ENCODE results near the gene TRIM59. TPM values are rescaled to one million over a fixed set of nuclear protein-coding genes. Genes with fewer than 3 reads are reported as not detected.
A peak's percentile ranks its signal among the peaks of the same experiment; 100 is the strongest.

TRIM59 gene
- total RNA-seq, 4 donors from 2014 or later, result 1.7 to 6.7 (median 4.1) TPM

DNA sequence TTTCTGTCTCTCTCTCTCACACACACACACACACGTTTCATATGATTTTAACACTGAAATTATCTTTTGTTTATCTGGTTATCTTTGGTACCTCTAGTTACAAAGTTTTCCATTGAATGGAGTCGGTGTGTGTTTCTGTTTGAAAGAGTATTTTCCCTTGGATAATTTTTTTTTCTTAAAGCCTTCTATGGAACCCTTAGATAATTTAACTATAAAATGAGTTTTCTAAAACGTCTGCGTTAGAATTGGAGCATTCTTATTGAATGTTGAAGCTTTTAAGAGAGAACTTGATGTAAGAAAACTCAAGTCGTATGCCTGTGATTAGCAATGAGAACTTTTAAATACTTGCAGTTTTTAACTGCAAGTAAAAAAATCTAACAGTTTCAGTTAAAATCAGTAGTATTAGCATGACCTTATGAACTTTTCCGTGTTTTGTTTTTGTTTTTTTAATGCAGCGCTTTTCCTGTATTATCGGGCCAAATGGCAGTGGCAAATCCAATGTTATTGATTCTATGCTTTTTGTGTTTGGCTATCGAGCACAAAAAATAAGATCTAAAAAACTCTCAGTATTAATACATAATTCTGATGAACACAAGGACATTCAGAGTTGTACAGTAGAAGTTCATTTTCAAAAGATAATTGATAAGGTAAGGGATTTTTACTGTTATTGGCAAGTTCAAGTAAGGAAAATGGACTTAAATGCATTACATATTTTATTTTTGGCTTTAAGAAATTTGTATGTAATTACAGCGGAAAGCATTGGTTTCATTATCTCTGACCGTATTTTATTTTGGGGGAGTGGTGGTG, 47.2 kb downstream of the TRIM59 start:
- TF ChIP-seq, protein P1, sequence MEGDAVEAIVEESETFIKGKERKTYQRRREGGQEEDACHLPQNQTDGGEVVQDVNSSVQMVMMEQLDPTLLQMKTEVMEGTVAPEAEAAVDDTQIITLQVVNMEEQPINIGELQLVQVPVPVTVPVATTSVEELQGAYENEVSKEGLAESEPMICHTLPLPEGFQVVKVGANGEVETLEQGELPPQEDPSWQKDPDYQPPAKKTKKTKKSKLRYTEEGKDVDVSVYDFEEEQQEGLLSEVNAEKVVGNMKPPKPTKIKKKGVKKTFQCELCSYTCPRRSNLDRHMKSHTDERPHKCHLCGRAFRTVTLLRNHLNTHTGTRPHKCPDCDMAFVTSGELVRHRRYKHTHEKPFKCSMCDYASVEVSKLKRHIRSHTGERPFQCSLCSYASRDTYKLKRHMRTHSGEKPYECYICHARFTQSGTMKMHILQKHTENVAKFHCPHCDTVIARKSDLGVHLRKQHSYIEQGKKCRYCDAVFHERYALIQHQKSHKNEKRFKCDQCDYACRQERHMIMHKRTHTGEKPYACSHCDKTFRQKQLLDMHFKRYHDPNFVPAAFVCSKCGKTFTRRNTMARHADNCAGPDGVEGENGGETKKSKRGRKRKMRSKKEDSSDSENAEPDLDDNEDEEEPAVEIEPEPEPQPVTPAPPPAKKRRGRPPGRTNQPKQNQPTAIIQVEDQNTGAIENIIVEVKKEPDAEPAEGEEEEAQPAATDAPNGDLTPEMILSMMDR (IDR thresholded peaks at IDR 0.05), result no peak
- no peak for TF ChIP-seq POLR2A (IDR thresholded peaks at IDR 0.05)
- Histone ChIP-seq H3K4me3 (peak overlapping the region in 2 of 4 donors; percentile 75 to 78), H3K4me1 (peaks cover 0 to 7% (median 6%) of the 10 kb centered on the region in 4 donors), H3K36me3 (no peaks in the 10 kb centered on the region), H3K9me3 (no peaks in the 10 kb centered on the region), H3K27me3 (no peaks in the 10 kb centered on the region), H3K27ac (peak overlapping the region in 1 of 4 donors; percentile 4)
- DNase-seq, result no peak

DNA sequence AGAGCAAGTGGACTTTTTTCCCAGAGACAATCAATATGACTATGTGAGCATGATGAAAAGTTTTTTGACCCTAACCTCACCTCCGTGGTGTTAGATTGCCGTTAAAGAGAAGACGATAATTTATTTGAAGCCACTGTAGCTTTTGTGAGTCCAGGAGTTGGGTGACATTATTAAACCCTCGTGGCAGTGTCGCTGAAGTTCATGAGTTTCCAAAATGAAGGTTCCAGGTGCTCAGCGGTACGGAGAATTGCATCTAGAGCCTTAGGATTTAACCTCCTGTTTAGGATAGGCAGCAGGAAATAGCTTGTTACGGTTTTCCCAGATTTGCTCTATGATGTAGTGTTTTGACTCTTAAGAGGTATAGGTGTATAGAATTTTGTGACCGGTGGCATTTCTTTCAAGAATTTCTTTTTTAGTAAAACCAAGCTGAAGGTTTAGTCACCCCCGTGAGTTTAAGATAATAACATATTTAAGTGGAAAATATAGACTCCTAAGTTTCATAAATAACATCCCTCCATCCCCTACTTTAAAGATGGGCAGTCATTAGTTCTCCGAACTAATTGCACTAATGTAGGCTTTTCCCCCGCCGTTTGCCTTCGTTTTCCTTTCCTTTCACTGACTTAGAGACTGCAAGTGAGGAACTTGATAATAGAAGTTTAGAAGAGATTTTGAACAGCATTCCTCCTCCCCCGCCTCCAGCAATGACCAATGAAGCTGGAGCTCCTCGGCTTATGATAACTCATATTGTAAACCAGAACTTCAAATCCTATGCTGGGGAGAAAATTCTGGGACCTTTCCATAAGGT, 48.1 kb downstream of the TRIM59 start:
- H3K4me3 ChIP-seq, result peak overlapping the region; percentile 66 to 79 (median 76)
- DNase-seq, result no peak

DNA sequence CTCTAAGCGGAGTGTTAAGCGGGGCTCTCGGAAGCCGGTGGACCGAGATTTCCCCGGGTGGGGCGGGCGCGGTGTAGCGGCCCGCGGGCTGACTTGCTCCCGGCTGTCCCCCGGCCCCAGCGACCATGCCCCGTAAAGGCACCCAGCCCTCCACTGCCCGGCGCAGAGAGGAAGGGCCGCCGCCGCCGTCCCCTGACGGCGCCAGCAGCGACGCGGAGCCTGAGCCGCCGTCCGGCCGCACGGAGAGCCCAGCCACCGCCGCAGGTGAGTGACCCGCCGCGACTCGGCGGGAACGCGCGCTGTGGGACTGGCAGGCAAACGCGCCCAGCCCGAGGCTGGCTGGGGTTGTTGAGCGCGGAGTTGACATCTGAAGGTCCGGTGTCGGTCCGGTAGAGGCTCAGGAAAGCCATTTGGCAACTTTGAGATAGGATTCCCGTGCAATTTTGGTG, 48.9 kb downstream of the TRIM59 start:
- Histone ChIP-seq H3K4me3 (peak overlapping the region; percentile 66 to 79 (median 76)), H3K4me1 (peaks cover 0 to 7% (median 6%) of the 10 kb centered on the region in 4 donors), H3K9me3 (no peaks in the 10 kb centered on the region), H3K36me3 (no peaks in the 10 kb centered on the region), H3K27me3 (no peaks in the 10 kb centered on the region), H3K27ac (peak overlapping the region; percentile 83 to 94 (median 86))
- TF ChIP-seq, protein P1 (IDR thresholded peaks at IDR 0.05), result no peak
- no peak for TF ChIP-seq POLR2A (IDR thresholded peaks at IDR 0.05)
- DNase-seq, result peak in 2 of 3 donors; percentile 57 to 69

More for the DNA sequence above, 48.1 kb downstream of the TRIM59 start:
- H3K27me3 ChIP-seq, result no peaks in the 10 kb centered on the region
- TF ChIP-seq, protein P1 (IDR thresholded peaks at IDR 0.05), result no peak
- TF ChIP-seq POLR2A (IDR thresholded peaks at IDR 0.05), result no peak
- H3K9me3 ChIP-seq, result no peaks in the 10 kb centered on the region
- peak overlapping the region; percentile 3 to 94 (median 86) for H3K27ac ChIP-seq
- peaks cover 0 to 7% (median 6%) of the 10 kb centered on the region in 4 donors for H3K4me1 ChIP-seq
- no peaks in the 10 kb centered on the region for H3K36me3 ChIP-seq

DNA sequence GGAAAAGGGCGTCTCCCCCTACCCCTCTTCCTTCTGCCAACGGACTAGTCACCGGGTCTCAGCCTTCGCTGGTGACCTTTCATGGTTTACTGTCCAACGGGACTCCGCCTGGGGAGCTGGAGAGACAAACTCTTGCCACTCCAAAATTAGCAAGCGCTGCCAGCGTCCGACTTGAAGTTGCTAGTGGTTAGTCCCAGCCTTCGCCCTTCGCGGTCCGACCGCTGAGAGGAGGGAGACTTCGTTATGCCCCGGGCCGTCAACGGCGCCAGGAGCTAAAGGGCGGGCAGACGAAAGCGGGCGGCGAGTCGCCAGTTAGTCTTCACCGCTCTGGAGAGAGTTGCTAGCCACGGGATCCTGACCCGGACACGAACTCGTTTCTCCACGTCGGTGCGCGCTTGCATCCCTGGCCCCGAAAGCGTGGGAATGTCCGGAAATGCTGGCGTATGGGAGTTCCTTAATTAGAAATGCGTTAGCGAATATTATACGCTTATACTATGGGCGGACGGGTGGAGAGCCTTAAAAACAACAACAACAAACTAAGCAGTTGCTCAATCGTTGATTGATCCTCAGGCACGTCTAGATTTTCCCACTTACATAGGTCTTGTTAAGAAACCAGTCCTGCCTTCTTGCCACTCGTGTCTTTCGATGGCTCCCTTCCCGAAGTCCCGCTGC, 49.4 kb downstream of the TRIM59 start:
- Histone ChIP-seq H3K27me3 (no peaks in the 10 kb centered on the region), H3K9me3 (no peaks in the 10 kb centered on the region), H3K36me3 (no peaks in the 10 kb centered on the region), H3K4me3 (peak overlapping the region; percentile 66 to 79 (median 76)), H3K27ac (peak overlapping the region; percentile 83 to 94 (median 86)), H3K4me1 (peaks cover 0 to 7% (median 6%) of the 10 kb centered on the region in 4 donors)
- TF ChIP-seq POLR2A (IDR thresholded peaks at IDR 0.05), result no peak
- TF ChIP-seq, protein P1 (IDR thresholded peaks at IDR 0.05), result no peak
- peak; percentile 28 to 76 (median 72) for DNase-seq
